ENCODE data around the gene ANKRD36C.
A peak's percentile ranks its signal among the peaks of the same experiment; 100 is the strongest.
"Not testable (repeated sequence)": the region's sequence is repeated elsewhere in the genome, so short reads cannot be mapped to it uniquely, and the experiment has no call there.

ANKRD36C gene

GRCh38 chr2:96006248-96006647 lies 14.6 kb upstream of the ANKRD36C start:
- H3K27ac ChIP-seq (ENCODE audit: low read depth, low read length); H4K5ac ChIP-seq (ENCODE audit: low read length); DNase-seq; H3K4me2 ChIP-seq (ENCODE audit: low read length); H3K27me3 ChIP-seq (ENCODE audit: insufficient read depth, low read length, poor library complexity); H2BK15ac ChIP-seq (replicated peaks; ENCODE audit: low read depth); H3K79me2 ChIP-seq (ENCODE audit: control insufficient read depth, insufficient read depth, low read length); H3K79me1 ChIP-seq (ENCODE audit: low read length); H2BK5ac ChIP-seq (ENCODE audit: low read length); H2AK5ac ChIP-seq (ENCODE audit: low read length); H4K8ac ChIP-seq (ENCODE audit: low read depth, low read length); H3K36me3 ChIP-seq (ENCODE audit: control insufficient read depth, insufficient read depth, low read length); H3K4ac ChIP-seq (ENCODE audit: low read depth, low read length); H2BK120ac ChIP-seq (ENCODE audit: low read depth, low read length); H3K23ac ChIP-seq (ENCODE audit: low read length); H3K9ac ChIP-seq (ENCODE audit: low read length); H3K4me3 ChIP-seq (ENCODE audit: low read length); H3K56ac ChIP-seq (ENCODE audit: low read length); H3K4me1 ChIP-seq (ENCODE audit: control insufficient read depth, low read depth, low read length); H3K18ac ChIP-seq (ENCODE audit: low read length): not testable (repeated sequence)
- no CpG with 5 or more reads among the region's 5 CpGs for WGBS (ENCODE audit: extremely low coverage, insufficient coverage, low lambda C conversion rate)

GRCh38 chr2:95992520-95993272 lies 1.1 kb upstream of the ANKRD36C start:
- WGBS (ENCODE audit: extremely low coverage, insufficient coverage, low lambda C conversion rate) = no CpG with 5 or more reads among the region's 34 CpGs
- H2AK5ac ChIP-seq (ENCODE audit: low read length) = not testable (repeated sequence)

DNA sequence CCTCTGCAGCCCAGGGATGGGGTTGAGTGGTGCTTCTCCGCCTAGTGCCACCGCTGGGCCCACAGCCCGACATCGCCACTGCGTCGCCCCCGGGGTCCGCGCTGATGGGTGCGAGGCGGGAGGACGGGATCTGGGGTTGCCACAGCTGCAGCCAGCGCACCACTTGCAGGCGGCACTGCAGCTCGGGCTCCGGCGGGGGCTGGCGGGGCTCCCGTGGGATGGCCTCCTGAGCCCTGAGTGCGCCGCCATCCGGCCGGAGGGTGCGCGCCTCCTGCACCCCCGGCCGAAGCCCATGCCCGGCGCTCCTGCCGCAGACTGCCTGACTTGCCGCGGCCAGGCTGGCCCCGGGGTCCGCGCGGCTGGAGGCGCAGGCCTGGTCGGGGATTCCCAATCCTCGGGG lies 478 bp upstream of the ANKRD36C start:
- not testable (repeated sequence) for H3K36me3 ChIP-seq (ENCODE audit: control insufficient read depth, insufficient read depth, low read length)

More at GRCh38 chr2:95992520-95993272, 1.1 kb upstream of the ANKRD36C start:
- peak; percentile 67 for DNase-seq
- not testable (repeated sequence) for H3K4ac ChIP-seq (ENCODE audit: low read depth, low read length); H3K27me3 ChIP-seq (ENCODE audit: insufficient read depth, low read length, poor library complexity); H3K18ac ChIP-seq (ENCODE audit: low read length); H3K4me3 ChIP-seq (ENCODE audit: low read length); H3K27ac ChIP-seq (ENCODE audit: low read depth, low read length); H4K8ac ChIP-seq (ENCODE audit: low read depth, low read length); H2BK15ac ChIP-seq (replicated peaks; ENCODE audit: low read depth); H3K79me1 ChIP-seq (ENCODE audit: low read length); H2BK5ac ChIP-seq (ENCODE audit: low read length); H3K36me3 ChIP-seq (ENCODE audit: control insufficient read depth, insufficient read depth, low read length); H3K79me2 ChIP-seq (ENCODE audit: control insufficient read depth, insufficient read depth, low read length); H4K5ac ChIP-seq (ENCODE audit: low read length); H3K23ac ChIP-seq (ENCODE audit: low read length); H2BK120ac ChIP-seq (ENCODE audit: low read depth, low read length); H3K4me1 ChIP-seq (ENCODE audit: control insufficient read depth, low read depth, low read length)
- Histone ChIP-seq H3K9ac (ENCODE audit: low read length) (peak overlapping the region; percentile 68), H3K56ac (ENCODE audit: low read length) (peak overlapping the region; percentile 90), H3K4me2 (ENCODE audit: low read length) (peak overlapping the region; percentile 59)

GRCh38 chr2:95990884-95991283 lies 740 bp downstream of the ANKRD36C start:
- not testable (repeated sequence) for H3K4me3 ChIP-seq (ENCODE audit: low read length); H3K9ac ChIP-seq (ENCODE audit: low read length); H3K27ac ChIP-seq (ENCODE audit: low read depth, low read length); H3K18ac ChIP-seq (ENCODE audit: low read length); H3K27me3 ChIP-seq (ENCODE audit: insufficient read depth, low read length, poor library complexity); H2BK120ac ChIP-seq (ENCODE audit: low read depth, low read length); H3K56ac ChIP-seq (ENCODE audit: low read length); H3K79me1 ChIP-seq (ENCODE audit: low read length); H3K36me3 ChIP-seq (ENCODE audit: control insufficient read depth, insufficient read depth, low read length); H2BK5ac ChIP-seq (ENCODE audit: low read length); H2BK15ac ChIP-seq (replicated peaks; ENCODE audit: low read depth); H3K23ac ChIP-seq (ENCODE audit: low read length); H2AK5ac ChIP-seq (ENCODE audit: low read length); H4K8ac ChIP-seq (ENCODE audit: low read depth, low read length); DNase-seq; H4K5ac ChIP-seq (ENCODE audit: low read length); H3K4me2 ChIP-seq (ENCODE audit: low read length); H3K4me1 ChIP-seq (ENCODE audit: control insufficient read depth, low read depth, low read length); H3K79me2 ChIP-seq (ENCODE audit: control insufficient read depth, insufficient read depth, low read length); H3K4ac ChIP-seq (ENCODE audit: low read depth, low read length)
- no CpG with 5 or more reads among the region's 6 CpGs for WGBS (ENCODE audit: extremely low coverage, insufficient coverage, low lambda C conversion rate)

More for the DNA sequence above, 478 bp upstream of the ANKRD36C start:
- not testable (repeated sequence) for H3K4me3 ChIP-seq (ENCODE audit: low read length); H3K4ac ChIP-seq (ENCODE audit: low read depth, low read length); H3K18ac ChIP-seq (ENCODE audit: low read length); H3K23ac ChIP-seq (ENCODE audit: low read length); H2AK5ac ChIP-seq (ENCODE audit: low read length); H3K27me3 ChIP-seq (ENCODE audit: insufficient read depth, low read length, poor library complexity); H3K79me2 ChIP-seq (ENCODE audit: control insufficient read depth, insufficient read depth, low read length); H4K5ac ChIP-seq (ENCODE audit: low read length); H3K79me1 ChIP-seq (ENCODE audit: low read length); H3K4me2 ChIP-seq (ENCODE audit: low read length); H3K27ac ChIP-seq (ENCODE audit: low read depth, low read length); DNase-seq; H2BK120ac ChIP-seq (ENCODE audit: low read depth, low read length); H2BK5ac ChIP-seq (ENCODE audit: low read length); H4K8ac ChIP-seq (ENCODE audit: low read depth, low read length); H3K4me1 ChIP-seq (ENCODE audit: control insufficient read depth, low read depth, low read length); H2BK15ac ChIP-seq (replicated peaks; ENCODE audit: low read depth)
- Histone ChIP-seq H3K56ac (ENCODE audit: low read length) (peak overlapping the region; percentile 90), H3K9ac (ENCODE audit: low read length) (peak overlapping the region; percentile 68)
- WGBS (ENCODE audit: extremely low coverage, insufficient coverage, low lambda C conversion rate) = no CpG with 5 or more reads among the region's 39 CpGs

- H3K79me1 ChIP-seq (ENCODE audit: low read length); H3K9ac ChIP-seq (ENCODE audit: low read length); H3K79me2 ChIP-seq (ENCODE audit: control insufficient read depth, insufficient read depth, low read length); H3K23ac ChIP-seq (ENCODE audit: low read length); H3K27ac ChIP-seq (ENCODE audit: low read depth, low read length); H3K4me3 ChIP-seq (ENCODE audit: low read length); H4K8ac ChIP-seq (ENCODE audit: low read depth, low read length); H3K4ac ChIP-seq (ENCODE audit: low read depth, low read length); H3K36me3 ChIP-seq (ENCODE audit: control insufficient read depth, insufficient read depth, low read length); H2BK120ac ChIP-seq (ENCODE audit: low read depth, low read length); H3K18ac ChIP-seq (ENCODE audit: low read length); H3K4me2 ChIP-seq (ENCODE audit: low read length); H2AK5ac ChIP-seq (ENCODE audit: low read length); H4K5ac ChIP-seq (ENCODE audit: low read length); H3K4me1 ChIP-seq (ENCODE audit: control insufficient read depth, low read depth, low read length); DNase-seq; H3K27me3 ChIP-seq (ENCODE audit: insufficient read depth, low read length, poor library complexity); H3K56ac ChIP-seq (ENCODE audit: low read length); H2BK15ac ChIP-seq (replicated peaks; ENCODE audit: low read depth); H2BK5ac ChIP-seq (ENCODE audit: low read length): not testable (repeated sequence)
- WGBS (ENCODE audit: extremely low coverage, insufficient coverage, low lambda C conversion rate) = no CpG with 5 or more reads among the region's 2 CpGs
Observed at GRCh38 chr2:95951662-95952061, 40.0 kb downstream of the ANKRD36C start.

DNA sequence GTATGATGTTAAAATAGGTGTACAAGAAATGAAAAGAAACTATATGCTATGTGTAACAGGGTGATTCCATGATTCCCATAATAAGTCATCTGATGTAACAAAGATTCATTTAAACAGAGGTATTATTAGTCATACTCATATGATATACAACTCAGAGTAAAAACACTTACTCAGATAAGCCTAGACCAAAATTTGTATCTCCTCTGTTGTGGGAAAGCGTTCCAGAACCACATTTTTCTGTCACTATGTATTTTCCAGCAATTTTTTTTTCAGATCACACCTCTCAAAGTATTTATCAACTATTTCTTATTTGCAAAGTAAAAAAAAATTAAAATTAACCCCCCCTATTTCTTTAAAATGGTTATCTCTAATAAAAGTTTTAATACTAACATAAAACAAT lies 43.6 kb downstream of the ANKRD36C start:
- not testable (repeated sequence) for H3K79me1 ChIP-seq (ENCODE audit: low read length); H3K18ac ChIP-seq (ENCODE audit: low read length); H3K4me1 ChIP-seq (ENCODE audit: control insufficient read depth, low read depth, low read length); H4K8ac ChIP-seq (ENCODE audit: low read depth, low read length); H3K4me3 ChIP-seq (ENCODE audit: low read length); H3K27me3 ChIP-seq (ENCODE audit: insufficient read depth, low read length, poor library complexity); H4K5ac ChIP-seq (ENCODE audit: low read length); H3K56ac ChIP-seq (ENCODE audit: low read length); H2BK5ac ChIP-seq (ENCODE audit: low read length); H2BK15ac ChIP-seq (replicated peaks; ENCODE audit: low read depth); H3K79me2 ChIP-seq (ENCODE audit: control insufficient read depth, insufficient read depth, low read length); H3K4me2 ChIP-seq (ENCODE audit: low read length); H3K23ac ChIP-seq (ENCODE audit: low read length); H3K4ac ChIP-seq (ENCODE audit: low read depth, low read length); H2AK5ac ChIP-seq (ENCODE audit: low read length); H3K36me3 ChIP-seq (ENCODE audit: control insufficient read depth, insufficient read depth, low read length); H2BK120ac ChIP-seq (ENCODE audit: low read depth, low read length); H3K27ac ChIP-seq (ENCODE audit: low read depth, low read length); DNase-seq; H3K9ac ChIP-seq (ENCODE audit: low read length)
- WGBS (ENCODE audit: extremely low coverage, insufficient coverage, low lambda C conversion rate) = no CpG with 5 or more reads among the region's 1 CpG

Measured in mesendoderm (in vitro differentiated cells).